GM18502 (cell line): ENCODE measurements around the gene ITGA4.
A peak's percentile ranks its signal among the peaks of the same experiment; 100 is the strongest.

Experiments used
- ATAC-seq: cut with Tn5 transposase; IDR thresholded peaks from one replicate; pipeline ENCODE4 v1.9.1; 2021; ENCODE audit warnings: mild to moderate bottlenecking; ENCODE audit not compliant: unreplicated experiment, poor library complexity

The ITGA4 gene

GRCh38 chr2:181457741-181458425 is 697 bp downstream of the ITGA4 start:
- ATAC-seq: peak; percentile 28

GRCh38 chr2:181458871-181459270 is 1.7 kb downstream of the ITGA4 start:
- ATAC-seq: no peak

GRCh38 chr2:181459621-181460021 is 2.4 kb downstream of the ITGA4 start:
- ATAC-seq: no peak

- peak; percentile 15 for ATAC-seq
These were observed 4.1 kb downstream of the ITGA4 start for GRCh38 chr2:181461056-181461997.

GRCh38 chr2:181462033-181462432 is 4.8 kb downstream of the ITGA4 start:
- ATAC-seq: peak; percentile 36

GRCh38 chr2:181463588-181463987 is 6.4 kb downstream of the ITGA4 start:
- ATAC-seq: no peak

GRCh38 chr2:181464966-181465365 is 7.8 kb downstream of the ITGA4 start:
- no peak for ATAC-seq

DNA sequence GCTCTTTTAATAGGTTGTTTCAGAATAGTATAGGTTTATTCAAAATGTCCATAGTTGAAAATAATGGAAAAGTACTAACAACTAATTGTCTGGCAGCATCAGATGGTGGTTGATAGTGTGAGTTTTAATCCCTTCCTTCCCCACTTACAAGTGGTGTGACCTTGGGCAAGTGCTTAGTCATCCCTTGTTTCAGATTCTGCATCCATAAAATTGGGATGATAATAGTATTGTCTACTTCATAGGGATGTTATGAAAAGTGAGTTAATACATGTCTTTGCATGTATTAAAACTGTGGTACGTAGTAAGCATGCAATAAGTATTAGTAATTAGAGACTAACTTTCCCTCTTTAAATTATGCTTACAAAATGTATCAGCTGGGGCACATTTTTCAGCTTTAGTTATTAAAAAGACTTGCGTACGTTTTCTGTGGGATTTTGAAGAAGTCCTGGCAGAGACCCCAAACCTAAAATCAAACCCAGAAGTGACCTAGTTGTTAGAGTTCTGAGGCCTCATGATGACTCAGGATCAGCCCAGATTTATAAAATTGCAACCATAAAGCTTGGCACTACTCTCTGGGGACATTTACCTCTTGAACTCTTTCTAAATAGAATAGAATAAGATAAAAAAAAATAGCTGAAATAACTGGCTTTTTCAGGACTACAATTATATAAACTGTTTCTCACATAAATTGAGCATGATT is 8.6 kb downstream of the ITGA4 start:
- no peak for ATAC-seq

DNA sequence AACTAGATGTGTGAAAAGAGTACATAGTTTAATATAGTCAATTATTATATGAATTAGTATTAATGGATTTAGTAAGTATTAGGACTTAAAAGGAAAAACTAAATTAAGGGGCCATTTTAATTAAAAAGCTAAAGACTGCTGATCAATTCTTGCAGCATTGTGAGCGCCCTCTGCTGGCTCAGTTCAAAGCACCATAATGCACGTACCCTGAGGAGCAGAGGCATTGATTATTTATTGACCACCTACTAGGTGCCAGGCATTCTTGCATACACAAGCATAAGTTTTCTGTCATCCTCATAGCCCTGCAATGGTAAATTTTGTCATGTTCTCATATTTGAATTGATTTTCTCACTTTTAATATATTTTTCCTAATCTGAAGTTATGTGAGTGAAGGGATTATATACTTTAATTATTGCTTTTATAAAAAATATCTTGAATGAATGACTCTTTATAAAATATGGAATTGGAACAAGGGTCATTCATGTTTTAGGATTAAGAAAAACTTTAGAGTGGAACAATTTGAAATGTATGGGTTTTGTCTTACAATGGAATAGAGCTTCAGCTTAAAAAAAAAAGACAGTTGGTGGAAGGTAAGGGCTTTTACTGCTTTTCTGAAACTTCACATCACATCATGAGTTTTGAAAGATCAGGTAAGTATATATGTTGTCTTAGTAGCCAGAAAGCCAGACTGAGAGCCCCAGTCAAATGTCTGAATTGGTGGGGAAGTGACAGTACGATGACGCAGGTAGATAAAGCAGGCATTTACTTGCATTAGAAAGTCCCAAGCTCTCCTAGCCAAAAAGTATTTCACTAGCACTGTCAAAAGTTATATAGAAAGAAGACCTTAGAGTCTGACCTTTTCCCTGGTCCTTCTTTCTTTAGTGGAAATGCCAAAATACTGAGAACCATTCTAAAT is 9.7 kb downstream of the ITGA4 start:
- peak; percentile 35 for ATAC-seq

DNA sequence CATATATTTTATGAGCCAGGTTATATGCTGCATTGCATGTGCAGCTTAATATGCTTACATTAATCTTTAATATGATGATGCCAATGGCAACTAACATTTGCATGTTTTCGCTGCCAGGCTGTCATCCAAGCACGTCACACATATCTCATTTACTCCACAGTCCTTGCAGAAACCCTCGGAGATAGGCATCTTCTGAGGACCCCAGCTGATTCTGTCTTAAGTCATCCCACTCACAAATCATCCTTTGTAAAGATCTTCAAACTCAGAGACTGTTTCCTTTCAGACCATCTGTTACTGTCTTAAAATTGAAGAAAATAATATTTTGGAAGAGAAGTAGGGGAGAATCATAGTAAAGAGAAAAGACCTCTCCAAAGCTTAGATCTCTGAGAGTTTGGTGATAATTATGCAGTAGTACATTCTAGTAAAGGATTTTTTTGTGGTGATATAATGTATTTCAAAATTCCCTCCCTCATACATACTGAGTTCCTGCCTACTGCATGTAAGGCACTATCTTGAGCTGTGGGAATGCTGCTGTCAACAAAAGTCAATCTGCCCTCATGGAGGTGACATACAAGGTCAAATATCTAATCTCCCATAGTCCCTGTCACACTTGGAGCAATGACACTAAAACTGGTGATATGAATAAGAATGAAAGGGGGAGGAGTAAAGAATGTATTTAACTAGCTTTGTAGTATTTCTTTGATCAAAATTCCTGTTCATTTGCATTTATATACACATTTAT is 11.0 kb downstream of the ITGA4 start:
- no peak for ATAC-seq

- no peak for ATAC-seq
These were observed 11.6 kb downstream of the ITGA4 start for GRCh38 chr2:181468811-181469210.

DNA sequence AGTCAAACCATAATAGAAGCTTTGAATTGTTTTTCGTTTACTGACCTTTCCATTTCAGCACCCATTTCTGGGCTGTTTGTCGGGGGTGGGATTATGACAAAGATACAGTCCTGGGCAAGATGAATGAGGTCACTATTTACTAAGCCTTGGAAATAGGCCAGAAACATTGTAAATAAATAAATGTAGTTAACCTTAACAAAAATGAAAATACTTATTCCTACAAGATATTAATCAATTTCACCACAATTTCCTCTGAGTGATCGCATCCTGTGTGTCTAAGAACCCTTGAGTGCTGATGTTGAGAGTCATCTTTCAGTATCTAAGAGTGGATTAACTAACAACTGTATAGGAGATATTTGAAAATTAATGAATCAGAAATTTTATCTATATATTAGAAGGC is 14.0 kb downstream of the ITGA4 start:
- ATAC-seq: no peak

DNA sequence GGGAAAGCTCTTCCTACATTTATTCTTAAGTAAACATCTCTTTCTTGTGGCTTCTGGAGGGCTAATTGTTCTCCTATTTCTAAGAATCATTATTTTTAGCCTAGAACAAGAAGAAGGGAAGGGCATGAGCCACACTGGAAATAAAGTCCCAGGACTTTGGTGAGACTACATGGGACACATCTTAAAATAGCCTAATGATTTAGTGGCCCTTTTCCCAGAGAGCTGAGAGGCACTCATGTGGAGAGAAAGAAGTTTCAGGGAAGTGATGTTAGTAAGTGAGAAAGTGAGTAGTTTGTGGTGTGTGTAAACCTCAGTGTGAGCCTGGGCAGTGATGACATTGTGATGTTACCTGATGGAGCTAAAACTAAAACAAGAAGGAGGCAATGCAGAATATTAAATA is 14.6 kb downstream of the ITGA4 start:
- ATAC-seq: no peak

DNA sequence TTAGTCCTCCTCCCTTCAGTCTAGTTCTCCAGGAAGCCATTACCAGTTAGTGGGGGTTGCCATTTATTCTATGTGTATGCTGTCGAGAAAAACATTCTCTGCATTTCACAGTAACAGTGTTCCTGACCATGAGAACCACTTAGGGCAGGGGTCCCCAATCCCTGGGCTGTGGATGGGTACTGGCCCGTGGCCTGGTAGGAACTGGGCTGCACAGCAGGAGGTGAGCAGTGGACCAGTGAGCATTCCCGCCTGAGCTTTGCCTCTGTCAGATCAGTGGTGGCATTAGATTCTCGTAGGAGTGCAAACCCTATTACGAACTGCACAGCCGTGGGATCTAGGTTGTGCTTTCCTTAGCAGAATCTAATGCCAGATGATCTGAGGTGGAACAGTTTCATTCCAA is 15.8 kb downstream of the ITGA4 start:
- no peak for ATAC-seq

GRCh38 chr2:181474222-181474881 is 17.2 kb downstream of the ITGA4 start:
- ATAC-seq: no peak

GRCh38 chr2:181483211-181483610 is 26.0 kb downstream of the ITGA4 start:
- no peak for ATAC-seq

DNA sequence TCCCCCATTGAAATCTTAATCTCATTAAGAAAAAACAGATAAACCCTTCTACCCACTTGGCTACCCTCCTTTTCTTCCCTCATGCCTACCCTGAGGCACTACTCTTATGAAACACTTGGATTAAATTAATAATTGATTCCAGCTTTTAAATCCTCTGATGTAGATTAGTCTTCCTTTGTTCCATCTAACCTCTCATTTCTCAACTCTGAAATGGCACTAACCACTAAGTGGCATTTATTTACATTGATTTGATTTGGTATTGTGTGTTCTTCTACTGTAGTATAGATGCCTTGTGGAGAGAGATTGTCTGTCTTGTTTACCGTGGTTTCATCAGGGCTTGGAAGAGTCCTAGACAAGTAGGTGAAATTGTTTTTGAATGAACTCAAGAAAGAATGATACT is 26.7 kb downstream of the ITGA4 start:
- ATAC-seq: no peak

- ATAC-seq: no peak
These were observed 27.9 kb downstream of the ITGA4 start for GRCh38 chr2:181484851-181485637.
